CD14-positive monocyte (primary cell): Measurements from ENCODE around the gene CUZD1. TPM values are rescaled to one million over a fixed set of nuclear protein-coding genes. Genes with fewer than 3 reads are reported as not detected.
"Not testable (repeated sequence)": the region's sequence is repeated elsewhere in the genome, so short reads cannot be mapped to it uniquely, and the experiment has no call there.

Source experiments
- DNase-seq, 3 donors: peaks; one replicate each; pipeline ENCODE4 v3.0.0-alpha.2; 2011 to 2022
- H2AFZ ChIP-seq: 2 replicates; pipeline ENCODE4 v1.6.0; 2012; ENCODE audit warnings: mild to moderate bottlenecking, low read depth, low read length, inconsistent platforms; ENCODE audit not compliant: insufficient read depth, poor library complexity, severe bottlenecking
- H3K27ac ChIP-seq, 2 donors: 1 replicate in 1 of 2; 2 replicates in 1 of 2; pipeline ENCODE4 v1.5.1; 2012 to 2013; ENCODE audit warnings: low read length in 2 of 2, control low read depth in 1 of 2, inconsistent platforms in 1 of 2, low read depth in 1 of 2, mild to moderate bottlenecking in 1 of 2
- H3K27me3 ChIP-seq, 2 donors: one replicate each; pipeline versions ENCODE4 v1.6.0 to v1.6.1; 2011 to 2013; ENCODE audit warnings: low read length in 2 of 2; ENCODE audit not compliant: control insufficient read depth in 2 of 2, insufficient read depth in 2 of 2
- H3K36me3 ChIP-seq, 2 donors: replicated peaks in 1 of 2; 1 replicate in 1 of 2; 2 replicates in 1 of 2; pipeline versions ENCODE4 v1.5.1 to v1.6.1; 2012 to 2013; ENCODE audit warnings: low read length in 2 of 2, control low read depth in 1 of 2, inconsistent platforms in 1 of 2, mild to moderate bottlenecking in 1 of 2; ENCODE audit not compliant: insufficient read depth in 2 of 2, control insufficient read depth in 1 of 2
- H3K4me1 ChIP-seq, 2 donors: 1 replicate in 1 of 2; 2 replicates in 1 of 2; pipeline versions ENCODE4 v1.5.1 to v1.6.1; 2012 to 2013; ENCODE audit warnings: low read length in 2 of 2, control low read depth in 1 of 2, inconsistent platforms in 1 of 2, mild to moderate bottlenecking in 1 of 2, moderate library complexity in 1 of 2; ENCODE audit not compliant: insufficient read depth in 2 of 2, control insufficient read depth in 1 of 2
- H3K4me2 ChIP-seq: replicated peaks from 2 replicates; pipeline ENCODE3; 2012; ENCODE audit warnings: low read length, moderate library complexity, mild to moderate bottlenecking; ENCODE audit not compliant: poor library complexity, severe bottlenecking; ENCODE audit errors: extremely low read depth
- H3K4me3 ChIP-seq, 3 experiments: fragments of 200-600 bp in 1 of 3; sonication (generic) in 1 of 3; replicated peaks in 1 of 3; 1 replicate in 2 of 3; 2 replicates in 1 of 3; pipeline ENCODE4 v1.5.1; 2011 to 2013; ENCODE audit warnings: low read length in 3 of 3, mild to moderate bottlenecking in 3 of 3, control low read depth in 2 of 3, low read depth in 2 of 3, inconsistent platforms in 1 of 3, moderate library complexity in 1 of 3
- H3K79me2 ChIP-seq: 2 replicates; pipeline ENCODE4 v1.6.0; 2012; ENCODE audit warnings: mild to moderate bottlenecking, control low read depth, inconsistent platforms, low read length, moderate library complexity; ENCODE audit not compliant: insufficient read depth
- H3K9ac ChIP-seq: 2 replicates; pipeline ENCODE4 v1.6.0; 2017; ENCODE audit warnings: low read length, mild to moderate bottlenecking; ENCODE audit not compliant: insufficient read depth, poor library complexity, severe bottlenecking
- H3K9me3 ChIP-seq, 2 donors: replicated peaks in 1 of 2; 1 replicate in 1 of 2; 2 replicates in 1 of 2; pipeline versions ENCODE4 v1.5.1 to v1.6.1; 2012 to 2013; ENCODE audit warnings: low read length in 2 of 2, control low read depth in 1 of 2; ENCODE audit not compliant: control insufficient read depth in 1 of 2, insufficient read depth in 1 of 2
- H4K20me1 ChIP-seq: 2 replicates; pipeline ENCODE4 v1.6.0; 2012; ENCODE audit warnings: mild to moderate bottlenecking, low read length, control low read depth, moderate library complexity; ENCODE audit not compliant: insufficient read depth
- H3K27ac Mint-ChIP-seq, 7 donors: one replicate each; pipeline ENCODE4 v1.8.0; 2020; ENCODE audit warnings: mild to moderate bottlenecking in 7 of 7, mixed read lengths in 7 of 7, moderate library complexity in 6 of 7, inconsistent platforms in 2 of 7
- H3K27me3 Mint-ChIP-seq, 3 donors: one replicate each; pipeline ENCODE4 v1.8.0; 2021 to 2022; ENCODE audit warnings: low read depth in 3 of 3, mild to moderate bottlenecking in 3 of 3, mixed read lengths in 3 of 3, moderate library complexity in 3 of 3, inconsistent platforms in 1 of 3
- H3K36me3 Mint-ChIP-seq, 2 donors: one replicate each; pipeline ENCODE4 v1.8.0; 2020; ENCODE audit warnings: mixed read lengths in 2 of 2, inconsistent platforms in 1 of 2, mild to moderate bottlenecking in 1 of 2
- H3K4me1 Mint-ChIP-seq: one replicate; pipeline ENCODE4 v1.8.0; 2020; ENCODE audit warnings: mild to moderate bottlenecking, mixed read lengths
- H3K4me3 Mint-ChIP-seq, 2 donors: one replicate each; pipeline ENCODE4 v1.8.0; 2020; ENCODE audit warnings: mild to moderate bottlenecking in 2 of 2, mixed read lengths in 2 of 2, moderate library complexity in 1 of 2
- H3K9me3 Mint-ChIP-seq, 7 donors: one replicate each; pipeline ENCODE4 v1.8.0; 2020 to 2022; ENCODE audit warnings: mixed read lengths in 7 of 7, mild to moderate bottlenecking in 6 of 7, moderate library complexity in 6 of 7, inconsistent platforms in 2 of 7
- WGBS: methylation state at CpG from one replicate; pipeline ENCODE4 v1.1.5; 2013; ENCODE audit warnings: missing lambda C conversion rate; ENCODE audit not compliant: insufficient coverage; 5-methylcytosine and 5-hydroxymethylcytosine counted together
- intact Hi-C, 2 donors: fragments of 100-400 bp; cut with micrococcal nuclease; formaldehyde crosslinking; loops; one replicate each; pipeline versions ENCODE4 v1.15.0 to v1.15.1; 2023
- polyA plus RNA-seq, 3 donors: library from polyadenylated mRNA; depleted of rRNA in 1 of 3; unstranded in 2 of 3; stranded (reverse) in 1 of 3; fragments of 300-500 nt in 2 of 3; fragments of >200 nt in 1 of 3; fragmentation: Illumina TruSeq in 2 of 3; gene quantifications; 1 replicate in 2 of 3; 2 replicates in 1 of 3; pipeline ENCODE4 v1.2.3, GENCODE V29; 2012 to 2021
- TF ChIP-seq, protein P1 (sequence below): fragments of 200-600 bp; IDR thresholded peaks from one replicate; pipeline ENCODE4 v1.8.0; 2022; ENCODE audit warnings: antibody characterized with exemption, mild to moderate bottlenecking

The CUZD1 gene
- polyA plus RNA-seq, 3 donors = 0.14 to 0.29 TPM; not detected in 1

DNA sequence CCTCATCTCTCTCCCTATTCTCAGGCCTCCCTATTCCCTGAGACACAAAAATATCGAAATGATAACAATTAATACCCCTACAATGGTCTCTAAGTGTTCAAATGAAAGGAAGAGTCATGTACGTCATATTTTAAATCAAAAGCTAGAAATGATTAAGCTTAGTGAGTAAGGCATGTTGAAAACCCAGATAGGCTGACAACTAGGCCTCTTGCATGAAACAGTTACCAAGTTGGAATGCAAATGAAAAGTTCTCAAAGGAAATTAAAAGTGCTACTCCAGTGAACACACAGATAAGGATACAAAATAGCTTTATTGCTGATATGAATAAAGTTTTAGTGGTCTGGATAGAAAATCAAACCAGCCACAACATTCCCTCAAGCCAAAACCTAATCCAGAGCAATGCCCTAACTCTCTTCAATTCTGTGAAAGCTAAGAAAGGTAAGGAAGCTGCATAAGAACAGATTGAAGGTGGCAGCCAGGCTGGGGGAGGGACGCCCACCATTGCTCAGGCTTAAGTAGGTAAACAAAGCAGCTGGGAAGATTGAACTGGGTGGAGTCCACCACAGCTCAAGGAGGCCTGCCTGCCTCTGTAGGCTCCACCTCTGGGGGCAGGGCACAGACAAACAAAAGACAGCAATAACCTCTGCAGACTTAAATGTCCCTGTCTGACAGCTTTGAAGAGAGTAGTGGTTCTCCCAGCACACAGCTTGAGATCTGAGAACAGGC is 21.3 kb upstream of the CUZD1 start:
- H2AFZ ChIP-seq, H3K27me3 ChIP-seq, H3K36me3 Mint-ChIP-seq, DNase-seq, intact Hi-C loops, H3K4me1 ChIP-seq, H3K4me3 ChIP-seq, H3K9ac ChIP-seq, H3K4me3 Mint-ChIP-seq, H3K36me3 ChIP-seq, H3K27me3 Mint-ChIP-seq, H3K79me2 ChIP-seq, H3K4me1 Mint-ChIP-seq, H3K4me2 ChIP-seq, H3K9me3 ChIP-seq, H3K27ac ChIP-seq, H4K20me1 ChIP-seq: not testable (repeated sequence)
- WGBS = 100% methylated on average over 1 of the region's 3 CpGs
- peaks cover 9 to 22% (median 16%) of the 10 kb centered on the region in 7 donors for H3K9me3 Mint-ChIP-seq
- peak overlapping the region in 1 of 7 donors; percentile 7 for H3K27ac Mint-ChIP-seq

DNA sequence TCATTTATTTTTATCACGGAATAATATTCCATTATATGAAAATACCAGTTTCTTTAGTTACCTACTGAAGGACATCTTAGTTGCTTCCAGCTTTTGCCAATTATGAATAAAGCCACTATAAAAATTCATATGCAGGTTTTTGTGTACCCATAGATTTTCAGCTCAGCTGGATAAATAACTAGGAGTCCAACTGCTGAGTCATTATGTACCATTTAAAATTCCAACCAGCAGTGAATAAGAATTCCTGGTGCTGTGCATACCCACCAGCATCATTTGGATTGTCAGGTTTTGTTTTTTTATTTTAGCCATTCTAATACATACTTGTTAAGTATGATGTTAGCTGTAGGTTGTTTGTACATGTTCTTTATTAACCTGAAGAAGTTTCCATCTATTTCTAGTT is 19.2 kb upstream of the CUZD1 start:
- peaks cover 0 to 1% (median 0%) of the 10 kb centered on the region in 3 donors for H3K27me3 Mint-ChIP-seq
- H3K36me3 Mint-ChIP-seq = peaks cover 2 to 6% of the 10 kb centered on the region in 2 donors
- Histone ChIP-seq H3K9ac (no peak overlapping the region), H3K27ac (no peak overlapping the region), H3K4me3 (no peak overlapping the region), H3K4me1 (no peaks in the 10 kb centered on the region), H3K36me3 (no peaks in the 10 kb centered on the region), H3K27me3 (no peaks in the 10 kb centered on the region), H2AFZ (no peak overlapping the region), H4K20me1 (peaks cover 4% of the 10 kb centered on the region), H3K79me2 (no peaks in the 10 kb centered on the region), H3K9me3 (no peaks in the 10 kb centered on the region), H3K4me2 (no peak overlapping the region)
- peaks cover 6 to 16% (median 15%) of the 10 kb centered on the region in 7 donors for H3K9me3 Mint-ChIP-seq
- TF ChIP-seq, protein P1, sequence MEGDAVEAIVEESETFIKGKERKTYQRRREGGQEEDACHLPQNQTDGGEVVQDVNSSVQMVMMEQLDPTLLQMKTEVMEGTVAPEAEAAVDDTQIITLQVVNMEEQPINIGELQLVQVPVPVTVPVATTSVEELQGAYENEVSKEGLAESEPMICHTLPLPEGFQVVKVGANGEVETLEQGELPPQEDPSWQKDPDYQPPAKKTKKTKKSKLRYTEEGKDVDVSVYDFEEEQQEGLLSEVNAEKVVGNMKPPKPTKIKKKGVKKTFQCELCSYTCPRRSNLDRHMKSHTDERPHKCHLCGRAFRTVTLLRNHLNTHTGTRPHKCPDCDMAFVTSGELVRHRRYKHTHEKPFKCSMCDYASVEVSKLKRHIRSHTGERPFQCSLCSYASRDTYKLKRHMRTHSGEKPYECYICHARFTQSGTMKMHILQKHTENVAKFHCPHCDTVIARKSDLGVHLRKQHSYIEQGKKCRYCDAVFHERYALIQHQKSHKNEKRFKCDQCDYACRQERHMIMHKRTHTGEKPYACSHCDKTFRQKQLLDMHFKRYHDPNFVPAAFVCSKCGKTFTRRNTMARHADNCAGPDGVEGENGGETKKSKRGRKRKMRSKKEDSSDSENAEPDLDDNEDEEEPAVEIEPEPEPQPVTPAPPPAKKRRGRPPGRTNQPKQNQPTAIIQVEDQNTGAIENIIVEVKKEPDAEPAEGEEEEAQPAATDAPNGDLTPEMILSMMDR = no peak
- DNase-seq = no peak
- H3K27ac Mint-ChIP-seq = no peak overlapping the region
- no peak overlapping the region for H3K4me3 Mint-ChIP-seq
- WGBS = no CpG with 5 or more reads among the region's 1 CpG
- H3K4me1 Mint-ChIP-seq = peaks cover 5% of the 10 kb centered on the region
- intact Hi-C loops = no loop called here
